Chondrocyte (in vitro differentiated cells): ENCODE results near the gene VDAC1. TPM values are rescaled to one million over a fixed set of nuclear protein-coding genes. Genes with fewer than 3 reads are reported as not detected.

Experiments used
- DNase-seq: peaks from one replicate; pipeline ENCODE4 v3.0.0; 2021; ENCODE audit warnings: mixed read lengths, low spot score
- H3K27ac Mint-ChIP-seq: one replicate; pipeline ENCODE4 v1.8.0; 2021; ENCODE audit warnings: mild to moderate bottlenecking, moderate library complexity, mixed read lengths; ENCODE audit not compliant: unreplicated experiment
- H3K27me3 Mint-ChIP-seq: 2 replicates; pipeline ENCODE4 v1.8.0; 2021; ENCODE audit warnings: low read depth, mixed read lengths
- H3K36me3 Mint-ChIP-seq: 2 replicates; pipeline ENCODE4 v1.8.0; 2021; ENCODE audit warnings: low read depth, mixed read lengths
- H3K4me1 Mint-ChIP-seq: 2 replicates; pipeline ENCODE4 v1.8.0; 2021; ENCODE audit warnings: low read depth, mild to moderate bottlenecking, mixed read lengths
- H3K4me3 Mint-ChIP-seq: one replicate; pipeline ENCODE4 v1.8.0; 2021; ENCODE audit warnings: mild to moderate bottlenecking, moderate library complexity, mixed read lengths; ENCODE audit not compliant: unreplicated experiment
- H3K9me3 Mint-ChIP-seq: 2 replicates; pipeline ENCODE4 v1.8.0; 2021; ENCODE audit warnings: low read depth, mixed read lengths
- CTCF ChIP-seq: fragments of 200-600 bp; sonication (generic); IDR thresholded peaks from 2 replicates; pipeline ENCODE4 v1.5.0; 2021; ENCODE audit warnings: antibody characterized with exemption, mild to moderate bottlenecking, moderate library complexity
- total RNA-seq: library from RNA; stranded (reverse); gene quantifications from 3 replicates; pipeline ENCODE4 v1.2.1, GENCODE V29; 2021

The VDAC1 gene
- total RNA-seq, 1 donor from 2014 or later: 138 TPM

GRCh38 chr5:133991171-133991910 is 13.4 kb downstream of the VDAC1 start:
- Mint-ChIP-seq H3K27ac (no peak overlapping the region), H3K4me1 (peaks cover 59% of the 10 kb centered on the region), H3K27me3 (no peaks in the 10 kb centered on the region), H3K36me3 (peaks cover 17% of the 10 kb centered on the region), H3K9me3 (no peaks in the 10 kb centered on the region), H3K4me3 (no peak overlapping the region)
- DNase-seq: no peak
- no peak for TF ChIP-seq CTCF

- Mint-ChIP-seq H3K27me3 (no peaks in the 10 kb centered on the region), H3K27ac (no peak overlapping the region), H3K36me3 (peaks cover 20% of the 10 kb centered on the region), H3K9me3 (no peaks in the 10 kb centered on the region), H3K4me3 (no peak overlapping the region), H3K4me1 (peaks cover 58% of the 10 kb centered on the region)
- no peak for DNase-seq
- TF ChIP-seq CTCF: no peak
These were observed 14.4 kb downstream of the VDAC1 start for GRCh38 chr5:133990396-133990795.

- peaks cover 29% of the 10 kb centered on the region for H3K36me3 Mint-ChIP-seq
- peaks cover 20% of the 10 kb centered on the region for H3K4me1 Mint-ChIP-seq
- TF ChIP-seq CTCF: no peak
- H3K4me3 Mint-ChIP-seq: no peak overlapping the region
- no peaks in the 10 kb centered on the region for H3K27me3 Mint-ChIP-seq
- H3K27ac Mint-ChIP-seq: peak overlapping the region; percentile 49
- H3K9me3 Mint-ChIP-seq: no peaks in the 10 kb centered on the region
- DNase-seq: peak; percentile 32
These were observed 19.1 kb downstream of the VDAC1 start for GRCh38 chr5:133985540-133986180.

GRCh38 chr5:133983674-133984073 is 21.1 kb downstream of the VDAC1 start:
- no peaks in the 10 kb centered on the region for H3K27me3 Mint-ChIP-seq
- peaks cover 23% of the 10 kb centered on the region for H3K36me3 Mint-ChIP-seq
- H3K9me3 Mint-ChIP-seq: no peaks in the 10 kb centered on the region
- H3K4me1 Mint-ChIP-seq: peaks cover 14% of the 10 kb centered on the region
- no peak overlapping the region for H3K27ac Mint-ChIP-seq
- DNase-seq: no peak
- no peak for TF ChIP-seq CTCF
- no peak overlapping the region for H3K4me3 Mint-ChIP-seq

GRCh38 chr5:133981714-133982113 is 23.1 kb downstream of the VDAC1 start:
- H3K36me3 Mint-ChIP-seq: peaks cover 21% of the 10 kb centered on the region
- H3K4me3 Mint-ChIP-seq: no peak overlapping the region
- peaks cover 27% of the 10 kb centered on the region for H3K4me1 Mint-ChIP-seq
- H3K27me3 Mint-ChIP-seq: no peaks in the 10 kb centered on the region
- DNase-seq: no peak
- no peaks in the 10 kb centered on the region for H3K9me3 Mint-ChIP-seq
- H3K27ac Mint-ChIP-seq: no peak overlapping the region
- TF ChIP-seq CTCF: peak; percentile 18
